Measurements from ENCODE around the gene PPM1A. TPM values are rescaled to one million over a fixed set of nuclear protein-coding genes. Genes with fewer than 3 reads are reported as not detected.

PPM1A gene
- total and polyA plus RNA-seq, 2 donors from 2014 or later = 42.3 to 60.3 TPM

DNA sequence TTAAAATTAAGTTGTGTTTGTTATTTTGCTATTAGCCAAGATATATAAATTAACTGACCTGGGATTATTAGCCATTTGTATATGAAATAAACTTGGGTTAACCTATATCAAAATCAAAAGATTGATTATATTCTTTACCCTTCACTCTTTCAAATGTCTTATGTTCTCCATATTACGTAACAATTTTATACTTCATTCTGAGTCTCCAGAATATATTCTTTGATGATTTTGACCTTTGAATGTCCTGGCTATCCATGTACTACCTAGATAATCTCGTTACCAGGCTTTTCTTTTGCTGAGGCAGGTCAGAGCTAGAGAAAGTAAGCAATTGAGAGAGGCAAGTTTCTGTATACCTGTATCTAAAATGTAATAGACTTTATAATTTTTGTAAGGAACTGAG, 3.6 kb downstream of the PPM1A start:
- Histone ChIP-seq H3K27ac (ENCODE audit: low read depth in 2 of 2, low read length in 2 of 2) (no peak overlapping the region), H3K9ac (ENCODE audit: low read length in 3 of 3) (no peak overlapping the region), H3K4me1 (ENCODE audit: control insufficient read depth in 2 of 3, insufficient read depth in 2 of 3, low read depth in 1 of 3, low read length in 3 of 3) (peaks cover 0 to 22% (median 21%) of the 10 kb centered on the region in 3 donors), H3K9me3 (ENCODE audit: control insufficient read depth in 2 of 3, insufficient read depth in 1 of 3, low read length in 3 of 3) (no peaks in the 10 kb centered on the region), H3K4me3 (ENCODE audit: low read length in 3 of 3) (peak overlapping the region in 2 of 3 donors; percentile 12 to 85), H3K36me3 (ENCODE audit: control insufficient read depth in 2 of 3, insufficient read depth in 3 of 3, low read length in 3 of 3) (no peaks in the 10 kb centered on the region), H3K27me3 (ENCODE audit: control insufficient read depth, insufficient read depth, low read length) (no peaks in the 10 kb centered on the region)
- intact Hi-C loops (cut with DNase I) = no loop called here
- DNase-seq (no peak), FAIRE-seq (peak; percentile 55)
- TF ChIP-seq, protein P1, sequence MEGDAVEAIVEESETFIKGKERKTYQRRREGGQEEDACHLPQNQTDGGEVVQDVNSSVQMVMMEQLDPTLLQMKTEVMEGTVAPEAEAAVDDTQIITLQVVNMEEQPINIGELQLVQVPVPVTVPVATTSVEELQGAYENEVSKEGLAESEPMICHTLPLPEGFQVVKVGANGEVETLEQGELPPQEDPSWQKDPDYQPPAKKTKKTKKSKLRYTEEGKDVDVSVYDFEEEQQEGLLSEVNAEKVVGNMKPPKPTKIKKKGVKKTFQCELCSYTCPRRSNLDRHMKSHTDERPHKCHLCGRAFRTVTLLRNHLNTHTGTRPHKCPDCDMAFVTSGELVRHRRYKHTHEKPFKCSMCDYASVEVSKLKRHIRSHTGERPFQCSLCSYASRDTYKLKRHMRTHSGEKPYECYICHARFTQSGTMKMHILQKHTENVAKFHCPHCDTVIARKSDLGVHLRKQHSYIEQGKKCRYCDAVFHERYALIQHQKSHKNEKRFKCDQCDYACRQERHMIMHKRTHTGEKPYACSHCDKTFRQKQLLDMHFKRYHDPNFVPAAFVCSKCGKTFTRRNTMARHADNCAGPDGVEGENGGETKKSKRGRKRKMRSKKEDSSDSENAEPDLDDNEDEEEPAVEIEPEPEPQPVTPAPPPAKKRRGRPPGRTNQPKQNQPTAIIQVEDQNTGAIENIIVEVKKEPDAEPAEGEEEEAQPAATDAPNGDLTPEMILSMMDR (IDR thresholded peaks at IDR 0.05; ENCODE audit: borderline replicate concordance, extremely low read depth, insufficient read depth) = no peak

- intact Hi-C loops (cut with DNase I) = no loop called here
- peak overlapping the region in 2 of 3 donors; percentile 49 to 85 for H3K4me3 ChIP-seq (ENCODE audit: low read length in 3 of 3)
- peaks cover 0 to 22% (median 19%) of the 10 kb centered on the region in 3 donors for H3K4me1 ChIP-seq (ENCODE audit: control insufficient read depth in 2 of 3, insufficient read depth in 2 of 3, low read depth in 1 of 3, low read length in 3 of 3)
- DNase-seq = no peak
- H3K27me3 ChIP-seq (ENCODE audit: control insufficient read depth, insufficient read depth, low read length) = no peaks in the 10 kb centered on the region
- TF ChIP-seq, protein P1 (IDR thresholded peaks at IDR 0.05; ENCODE audit: borderline replicate concordance, extremely low read depth, insufficient read depth) = no peak
- no peak overlapping the region for H3K9ac ChIP-seq (ENCODE audit: low read length in 3 of 3)
- no peaks in the 10 kb centered on the region for H3K9me3 ChIP-seq (ENCODE audit: control insufficient read depth in 2 of 3, insufficient read depth in 1 of 3, low read length in 3 of 3)
- no peak for FAIRE-seq
- H3K36me3 ChIP-seq (ENCODE audit: control insufficient read depth in 2 of 3, insufficient read depth in 3 of 3, low read length in 3 of 3) = no peaks in the 10 kb centered on the region
- H3K27ac ChIP-seq (ENCODE audit: low read depth in 2 of 2, low read length in 2 of 2) = no peak overlapping the region
These were observed 4.6 kb downstream of the PPM1A start for GRCh38 chr14:60253649-60254048.

DNA sequence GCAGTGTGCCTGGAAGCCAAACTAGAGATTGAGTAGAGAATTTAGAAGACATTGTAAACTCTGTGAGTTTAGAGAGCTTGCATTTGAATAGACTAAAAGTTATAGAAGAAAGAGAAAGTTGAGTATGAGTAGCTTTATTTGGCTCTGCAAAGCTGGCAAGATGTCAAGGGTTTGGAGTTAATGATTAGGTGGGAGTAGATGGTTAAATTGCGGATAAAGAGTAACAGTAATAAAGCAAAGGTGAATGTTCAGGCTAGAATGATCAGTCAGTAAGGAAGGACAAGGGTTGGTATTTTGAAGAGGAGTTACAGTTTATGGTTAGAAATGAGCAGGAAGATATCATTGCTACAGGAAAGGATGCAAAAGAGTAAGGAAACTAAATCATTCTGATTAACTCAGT, 5.2 kb downstream of the PPM1A start:
- Histone ChIP-seq H3K9ac (ENCODE audit: low read length in 3 of 3) (no peak overlapping the region), H3K4me1 (ENCODE audit: control insufficient read depth in 2 of 3, insufficient read depth in 2 of 3, low read depth in 1 of 3, low read length in 3 of 3) (peaks cover 0 to 22% (median 21%) of the 10 kb centered on the region in 3 donors), H3K27me3 (ENCODE audit: control insufficient read depth, insufficient read depth, low read length) (no peaks in the 10 kb centered on the region), H3K36me3 (ENCODE audit: control insufficient read depth in 2 of 3, insufficient read depth in 3 of 3, low read length in 3 of 3) (no peaks in the 10 kb centered on the region), H3K4me3 (ENCODE audit: low read length in 3 of 3) (peak overlapping the region in 2 of 3 donors; percentile 49 to 85), H3K9me3 (ENCODE audit: control insufficient read depth in 2 of 3, insufficient read depth in 1 of 3, low read length in 3 of 3) (no peaks in the 10 kb centered on the region), H3K27ac (ENCODE audit: low read depth in 2 of 2, low read length in 2 of 2) (peak overlapping the region; percentile 44 to 70)
- intact Hi-C loops (cut with DNase I) = no loop called here
- FAIRE-seq = peak; percentile 74
- TF ChIP-seq, protein P1 (IDR thresholded peaks at IDR 0.05; ENCODE audit: borderline replicate concordance, extremely low read depth, insufficient read depth) = no peak
- peak in 2 of 5 donors; percentile 38 to 63 for DNase-seq

DNA sequence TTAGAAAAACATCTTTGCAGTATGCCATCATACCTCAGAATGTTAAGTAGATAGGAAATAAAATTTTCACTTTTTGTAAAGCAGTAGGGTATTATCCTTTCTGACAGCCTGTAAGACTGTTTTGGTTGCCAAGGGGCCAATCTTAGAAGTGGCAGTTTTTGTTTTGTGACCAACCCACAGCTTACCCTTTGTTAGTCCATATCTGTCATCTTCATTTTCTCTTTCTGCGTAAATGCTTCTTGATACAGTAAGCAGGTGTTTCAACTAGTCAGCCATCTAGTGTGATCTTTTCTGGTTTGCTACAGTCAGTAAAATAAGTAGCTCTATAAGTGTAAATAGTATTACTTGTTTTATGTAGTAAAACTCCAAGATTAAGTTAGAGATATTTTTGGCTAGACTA, 8.8 kb downstream of the PPM1A start:
- FAIRE-seq (no peak), DNase-seq (no peak)
- no peak overlapping the region for H3K27ac ChIP-seq (ENCODE audit: low read depth in 2 of 2, low read length in 2 of 2)
- no peaks in the 10 kb centered on the region for H3K9me3 ChIP-seq (ENCODE audit: control insufficient read depth in 2 of 3, insufficient read depth in 1 of 3, low read length in 3 of 3)
- H3K9ac ChIP-seq (ENCODE audit: low read length in 3 of 3) = no peak overlapping the region
- H3K4me3 ChIP-seq (ENCODE audit: low read length in 3 of 3) = no peak overlapping the region
- H3K27me3 ChIP-seq (ENCODE audit: control insufficient read depth, insufficient read depth, low read length) = no peaks in the 10 kb centered on the region
- no peaks in the 10 kb centered on the region for H3K36me3 ChIP-seq (ENCODE audit: control insufficient read depth in 2 of 3, insufficient read depth in 3 of 3, low read length in 3 of 3)
- TF ChIP-seq, protein P1 (IDR thresholded peaks at IDR 0.05; ENCODE audit: borderline replicate concordance, extremely low read depth, insufficient read depth) = no peak
- peaks cover 0 to 10% (median 8%) of the 10 kb centered on the region in 3 donors for H3K4me1 ChIP-seq (ENCODE audit: control insufficient read depth in 2 of 3, insufficient read depth in 2 of 3, low read depth in 1 of 3, low read length in 3 of 3)
- intact Hi-C loops (cut with DNase I) = no loop called here

Data from kidney (tissue), 14 donors.